Activated CD4-positive, alpha-beta T cell treated with anti-CD3 and anti-CD28 coated beads, Interleukin-2, amount 10 ng/mL, durations not matched to agents 7 days and 5 days (primary cell): ENCODE results near the gene SULT1C2. TPM values are rescaled to one million over a fixed set of nuclear protein-coding genes. Genes with fewer than 3 reads are reported as not detected.
"Not testable (repeated sequence)": the region's sequence is repeated elsewhere in the genome, so short reads cannot be mapped to it uniquely, and the experiment has no call there.

ENCODE experiments used
- CTCF ChIA-PET: fragments of 350-600 bp; sonication (Branson Sonifier 250); formaldehyde crosslinking; loops from one replicate; lab custom pipeline; 2021; ENCODE audit warnings: antibody characterized with exemption; lab: Charles Lee
- POLR2A ChIA-PET: fragments of 350-600 bp; sonication (Branson Sonifier 250); formaldehyde crosslinking; loops from one replicate; lab custom pipeline; 2021; ENCODE audit warnings: antibody characterized with exemption; lab: Charles Lee
- DNase-seq: peaks from one replicate; pipeline ENCODE4 v3.0.0-alpha.2; 2020
- H3K27ac Mint-ChIP-seq: one replicate; pipeline ENCODE4 v1.8.0; 2021; ENCODE audit warnings: mild to moderate bottlenecking, moderate library complexity, mixed read lengths
- H3K27me3 Mint-ChIP-seq: one replicate; pipeline ENCODE4 v1.8.0; 2021; ENCODE audit warnings: mixed read lengths
- H3K36me3 Mint-ChIP-seq: one replicate; pipeline ENCODE4 v1.8.0; 2021; ENCODE audit warnings: low read depth, mixed read lengths
- H3K4me1 Mint-ChIP-seq: one replicate; pipeline ENCODE4 v1.8.0; 2021; ENCODE audit warnings: mixed read lengths
- H3K4me3 Mint-ChIP-seq: one replicate; pipeline ENCODE4 v1.8.0; 2021; ENCODE audit warnings: mild to moderate bottlenecking, moderate library complexity, mixed read lengths
- H3K9me3 Mint-ChIP-seq: one replicate; pipeline ENCODE4 v1.8.0; 2021; ENCODE audit warnings: mixed read lengths
- total RNA-seq, 2 experiments: library from RNA; stranded (reverse); gene quantifications; one replicate each; pipeline ENCODE4 v1.2.3, GENCODE V29; 2021

Gene SULT1C2
- total RNA-seq, 2 experiments from 2014 or later, result not detected

DNA sequence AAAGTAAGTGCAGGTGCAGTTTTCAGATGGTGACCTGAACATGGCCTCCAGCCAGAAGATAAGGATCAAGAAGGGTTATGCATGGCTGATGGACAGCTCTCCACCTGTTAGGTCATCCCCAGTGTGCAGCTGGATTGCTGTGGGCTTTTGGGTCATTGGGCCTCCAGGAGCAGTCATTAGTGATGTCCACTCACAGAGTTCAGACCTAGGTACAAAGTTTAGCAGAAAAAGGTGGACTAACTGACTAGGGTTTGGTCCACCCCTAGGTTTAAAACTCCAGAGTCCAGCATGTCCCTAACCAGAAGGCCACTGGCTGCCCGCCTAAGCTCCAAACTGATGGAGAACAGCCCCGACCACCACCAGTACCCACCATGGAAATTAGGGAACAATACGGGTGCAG, 18.3 kb upstream of the SULT1C2 start:
- Mint-ChIP-seq H3K9me3 (no peaks in the 10 kb centered on the region), H3K36me3 (no peaks in the 10 kb centered on the region), H3K4me1 (no peaks in the 10 kb centered on the region), H3K27me3 (peaks cover 6% of the 10 kb centered on the region), H3K4me3 (no peak overlapping the region), H3K27ac (no peak overlapping the region)
- no peak for DNase-seq
- ChIA-PET POLR2A (no interaction called here), CTCF (no interaction called here)

DNA sequence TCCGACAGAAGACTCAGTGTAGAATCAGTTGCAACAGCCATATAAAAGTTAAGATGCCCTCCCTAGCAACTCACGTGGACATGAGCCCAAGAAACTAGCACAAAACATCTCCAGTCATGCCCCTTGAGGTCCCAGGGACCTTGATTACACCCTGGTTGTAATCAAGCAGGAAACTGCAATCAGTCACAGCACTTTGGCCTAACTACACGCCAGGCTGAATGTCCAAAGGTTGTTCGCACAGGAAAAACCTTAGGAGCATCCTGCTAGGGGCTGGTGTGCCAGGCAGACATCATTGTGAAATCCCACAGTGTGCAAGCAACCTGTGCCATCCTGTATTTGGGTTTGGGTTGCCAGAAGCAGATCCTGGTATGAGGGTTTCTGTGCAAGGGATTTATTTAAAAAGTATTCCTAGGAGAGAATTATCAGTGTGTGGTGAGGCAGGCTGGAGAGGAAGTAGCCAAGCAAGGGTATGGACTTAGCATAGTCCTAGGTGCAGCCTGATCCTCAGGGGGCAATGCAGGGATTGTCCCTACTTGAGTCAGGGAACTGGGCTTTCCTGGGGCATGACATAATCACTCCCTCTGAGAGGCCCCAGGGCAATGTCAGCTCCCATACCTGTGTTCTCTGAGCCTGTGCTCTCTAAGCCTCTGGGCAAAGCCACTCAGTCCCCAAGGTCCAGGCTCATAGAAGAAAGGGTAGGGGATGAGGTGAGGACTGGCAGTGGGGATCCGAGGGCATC, 17.8 kb upstream of the SULT1C2 start:
- no peaks in the 10 kb centered on the region for H3K36me3 Mint-ChIP-seq
- peaks cover 2% of the 10 kb centered on the region for H3K27me3 Mint-ChIP-seq
- no peak overlapping the region for H3K4me3 Mint-ChIP-seq
- no peak for DNase-seq
- ChIA-PET CTCF (no interaction called here), POLR2A (no interaction called here)
- no peaks in the 10 kb centered on the region for H3K4me1 Mint-ChIP-seq
- no peak overlapping the region for H3K27ac Mint-ChIP-seq
- H3K9me3 Mint-ChIP-seq, result no peaks in the 10 kb centered on the region

- ChIA-PET POLR2A (no interaction called here), CTCF (no interaction called here)
- DNase-seq, result no peak
- Mint-ChIP-seq H3K27me3 (peaks cover 2% of the 10 kb centered on the region), H3K27ac (no peak overlapping the region), H3K4me1 (no peaks in the 10 kb centered on the region), H3K9me3 (no peaks in the 10 kb centered on the region), H3K36me3 (no peaks in the 10 kb centered on the region), H3K4me3 (no peak overlapping the region)
These were observed 16.9 kb upstream of the SULT1C2 start for GRCh38 chr2:108271691-108272253.

- peaks cover 8% of the 10 kb centered on the region for H3K27me3 Mint-ChIP-seq
- H3K4me1 Mint-ChIP-seq, result no peaks in the 10 kb centered on the region
- POLR2A ChIA-PET, result no interaction called here
- H3K36me3 Mint-ChIP-seq, result no peaks in the 10 kb centered on the region
- H3K9me3 Mint-ChIP-seq, result no peaks in the 10 kb centered on the region
- no peak overlapping the region for H3K27ac Mint-ChIP-seq
- no peak overlapping the region for H3K4me3 Mint-ChIP-seq
- CTCF ChIA-PET, result no interaction called here
- no peak for DNase-seq
These were observed 10.1 kb upstream of the SULT1C2 start for GRCh38 chr2:108278631-108279030.

DNA sequence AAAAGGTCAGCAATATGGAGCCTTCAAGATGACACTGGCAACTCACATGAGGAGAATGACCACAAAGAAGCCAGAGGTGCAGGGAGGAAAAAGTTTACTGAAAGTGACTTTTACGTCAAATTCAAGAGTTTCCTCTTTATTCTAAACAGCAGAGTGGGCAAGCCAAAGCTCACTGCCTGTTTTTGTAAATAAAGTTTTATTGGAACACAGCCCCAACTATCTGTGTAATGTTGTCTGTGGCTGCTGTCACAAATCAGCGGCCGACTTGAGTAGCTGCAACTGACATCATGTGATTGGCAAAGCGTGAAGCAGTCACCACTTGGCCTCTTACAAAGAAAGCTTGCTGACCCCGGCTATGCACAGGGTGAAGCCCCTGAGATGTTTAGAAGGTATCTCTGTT, 9.2 kb upstream of the SULT1C2 start:
- H3K27me3 Mint-ChIP-seq, result peaks cover 8% of the 10 kb centered on the region
- POLR2A ChIA-PET, result no interaction called here
- no peaks in the 10 kb centered on the region for H3K36me3 Mint-ChIP-seq
- H3K4me3 Mint-ChIP-seq, result no peak overlapping the region
- no peaks in the 10 kb centered on the region for H3K4me1 Mint-ChIP-seq
- no peak for DNase-seq
- H3K9me3 Mint-ChIP-seq, result no peaks in the 10 kb centered on the region
- CTCF ChIA-PET, result no interaction called here
- H3K27ac Mint-ChIP-seq, result no peak overlapping the region

- no peaks in the 10 kb centered on the region for H3K4me1 Mint-ChIP-seq
- H3K36me3 Mint-ChIP-seq, result no peaks in the 10 kb centered on the region
- no peak overlapping the region for H3K27ac Mint-ChIP-seq
- ChIA-PET CTCF (no interaction called here), POLR2A (no interaction called here)
- peaks cover 8% of the 10 kb centered on the region for H3K27me3 Mint-ChIP-seq
- peaks cover 2% of the 10 kb centered on the region for H3K9me3 Mint-ChIP-seq
- H3K4me3 Mint-ChIP-seq, result no peak overlapping the region
- DNase-seq, result no peak
These were observed 8.2 kb upstream of the SULT1C2 start for GRCh38 chr2:108280466-108280865.

DNA sequence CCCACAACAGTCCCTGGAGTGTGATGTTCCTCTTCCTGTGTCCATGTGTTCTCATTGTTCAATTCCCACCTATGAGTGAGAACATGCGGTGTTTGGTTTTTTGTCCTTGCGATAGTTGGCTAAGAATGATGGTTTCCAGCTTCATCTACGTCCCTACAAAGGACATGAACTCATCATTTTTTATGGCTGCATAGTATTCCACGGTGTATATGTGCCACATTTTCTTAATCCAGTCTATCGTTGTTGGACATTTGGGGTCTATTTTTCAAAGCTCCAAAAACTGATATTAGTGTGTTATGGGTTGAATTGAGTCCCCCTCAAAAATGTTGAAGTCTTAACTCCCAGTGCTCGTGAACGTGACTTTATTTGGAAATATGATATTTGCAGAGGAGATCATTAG, 4.1 kb upstream of the SULT1C2 start:
- H3K4me1 Mint-ChIP-seq, DNase-seq, H3K9me3 Mint-ChIP-seq, POLR2A ChIA-PET, CTCF ChIA-PET, H3K4me3 Mint-ChIP-seq, H3K36me3 Mint-ChIP-seq, H3K27me3 Mint-ChIP-seq, H3K27ac Mint-ChIP-seq: not testable (repeated sequence)

DNA sequence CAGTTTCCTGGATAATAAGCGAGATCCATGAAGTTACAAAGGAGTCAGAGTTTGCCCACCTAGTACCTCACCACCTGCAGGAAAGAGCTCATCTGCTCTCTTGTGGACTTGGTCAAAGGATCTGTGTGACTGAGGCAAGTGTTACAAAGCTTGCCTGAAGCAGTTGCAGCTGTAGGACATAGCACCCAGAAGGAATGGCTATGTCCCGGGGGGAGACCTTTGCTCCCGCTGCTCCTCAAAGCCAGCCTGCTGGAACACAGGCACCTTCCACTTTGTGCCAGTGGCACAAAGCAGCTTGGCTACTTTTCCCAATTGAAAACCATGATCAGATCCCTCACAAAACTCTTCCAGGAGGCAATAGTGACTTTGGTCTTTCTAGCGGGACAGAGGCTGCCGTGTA, 3.1 kb upstream of the SULT1C2 start:
- Mint-ChIP-seq H3K4me1 (no peaks in the 10 kb centered on the region), H3K4me3 (no peak overlapping the region), H3K9me3 (peaks cover 2% of the 10 kb centered on the region), H3K36me3 (no peaks in the 10 kb centered on the region), H3K27me3 (peaks cover 4% of the 10 kb centered on the region), H3K27ac (no peak overlapping the region)
- CTCF ChIA-PET, result no interaction called here
- no peak for DNase-seq
- POLR2A ChIA-PET, result no interaction called here

DNA sequence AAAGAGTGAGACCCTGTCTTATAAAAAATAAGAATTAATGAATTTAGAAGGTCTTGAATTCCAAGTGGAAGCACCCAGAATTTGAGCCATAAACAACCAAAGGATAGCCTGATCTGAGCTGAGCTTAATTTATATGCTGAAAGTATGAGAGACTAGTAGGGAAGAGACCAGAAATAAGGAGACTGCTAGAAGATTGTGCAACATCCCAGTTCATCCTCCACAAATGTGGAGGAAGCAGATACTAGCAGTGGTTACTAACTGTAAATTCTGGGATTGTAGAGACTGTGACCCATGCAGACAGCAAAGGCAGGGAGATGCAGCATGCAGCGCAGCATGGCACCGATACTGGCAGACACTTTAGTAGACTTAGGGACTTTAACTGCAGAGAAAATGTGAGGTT, 1.5 kb upstream of the SULT1C2 start:
- ChIA-PET CTCF (no interaction called here), POLR2A (no interaction called here)
- Mint-ChIP-seq H3K36me3 (no peaks in the 10 kb centered on the region), H3K9me3 (peaks cover 2% of the 10 kb centered on the region), H3K27me3 (peaks cover 8% of the 10 kb centered on the region), H3K4me3 (no peak overlapping the region), H3K27ac (no peak overlapping the region), H3K4me1 (no peaks in the 10 kb centered on the region)
- DNase-seq, result no peak

GRCh38 chr2:108293850-108294249, 5.2 kb downstream of the SULT1C2 start:
- ChIA-PET POLR2A (no interaction called here), CTCF (no interaction called here)
- no peak overlapping the region for H3K27ac Mint-ChIP-seq
- no peaks in the 10 kb centered on the region for H3K9me3 Mint-ChIP-seq
- DNase-seq, result no peak
- no peaks in the 10 kb centered on the region for H3K36me3 Mint-ChIP-seq
- H3K4me1 Mint-ChIP-seq, result no peaks in the 10 kb centered on the region
- H3K27me3 Mint-ChIP-seq, result peaks cover 8% of the 10 kb centered on the region
- no peak overlapping the region for H3K4me3 Mint-ChIP-seq

- H3K36me3 Mint-ChIP-seq, result no peaks in the 10 kb centered on the region
- ChIA-PET CTCF (interaction anchor here (0.6 kb wide), 1 partner anchor 1716 kb away, joined by 3 read pairs; no protein-coding TSS in a partner anchor), POLR2A (no interaction called here)
- no peak overlapping the region for H3K4me3 Mint-ChIP-seq
- H3K4me1 Mint-ChIP-seq, result no peaks in the 10 kb centered on the region
- no peak for DNase-seq
- H3K27me3 Mint-ChIP-seq, result peaks cover 2% of the 10 kb centered on the region
- H3K27ac Mint-ChIP-seq, result no peak overlapping the region
- no peaks in the 10 kb centered on the region for H3K9me3 Mint-ChIP-seq
These were observed 8.9 kb downstream of the SULT1C2 start for GRCh38 chr2:108297436-108298141.

- no peak overlapping the region for H3K27ac Mint-ChIP-seq
- H3K36me3 Mint-ChIP-seq, result no peaks in the 10 kb centered on the region
- H3K27me3 Mint-ChIP-seq, result peaks cover 9% of the 10 kb centered on the region
- H3K4me1 Mint-ChIP-seq, result peaks cover 6% of the 10 kb centered on the region
- ChIA-PET POLR2A (no interaction called here), CTCF (no interaction called here)
- no peak for DNase-seq
- H3K4me3 Mint-ChIP-seq, result no peak overlapping the region
- H3K9me3 Mint-ChIP-seq, result no peaks in the 10 kb centered on the region
These were observed 12.9 kb downstream of the SULT1C2 start for GRCh38 chr2:108301558-108301957.

DNA sequence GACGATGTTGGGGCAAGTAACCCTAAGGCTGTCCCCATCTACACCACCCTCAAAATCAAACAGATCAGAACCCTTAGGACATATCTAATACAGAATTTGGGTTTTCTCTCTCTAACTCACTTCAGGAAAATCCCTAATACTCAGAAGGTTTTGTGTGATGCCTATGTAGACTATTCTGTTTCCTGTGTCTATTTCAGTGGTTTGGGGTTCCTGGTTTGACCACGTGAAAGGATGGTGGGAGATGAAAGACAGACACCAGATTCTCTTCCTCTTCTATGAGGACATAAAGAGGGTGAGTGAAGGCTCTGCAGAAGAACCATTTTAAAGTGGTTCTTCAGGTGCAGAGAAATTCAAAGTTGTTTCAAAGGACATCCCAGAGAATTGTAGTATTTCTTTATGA, 16.3 kb downstream of the SULT1C2 start:
- Mint-ChIP-seq H3K9me3 (no peaks in the 10 kb centered on the region), H3K27ac (no peak overlapping the region), H3K36me3 (no peaks in the 10 kb centered on the region), H3K4me3 (no peak overlapping the region), H3K27me3 (peaks cover 17% of the 10 kb centered on the region), H3K4me1 (peaks cover 6% of the 10 kb centered on the region)
- DNase-seq, result no peak
- CTCF ChIA-PET, result no interaction called here
- POLR2A ChIA-PET, result no interaction called here
